H1 (cell line): ENCODE results near the gene YPEL5. TPM values are rescaled to one million over a fixed set of nuclear protein-coding genes. Genes with fewer than 3 reads are reported as not detected.

Experiments used
- CTCF ChIA-PET: fragments of 300-600 bp; sonication (Branson Sonifier 250); formaldehyde crosslinking; loops from one replicate; lab custom pipeline; 2021; ENCODE audit not compliant: partially characterized antibody; lab: Charles Lee
- POLR2A ChIA-PET: fragments of 300-600 bp; sonication (Branson Sonifier 250); formaldehyde crosslinking; loops from one replicate; lab custom pipeline; 2021; ENCODE audit warnings: inconsistent platforms; ENCODE audit not compliant: partially characterized antibody; lab: Charles Lee
- DNase-seq, 2 experiments: peaks; one replicate each; pipeline versions ENCODE4 v3.0.0 to v3.0.0-alpha.2; 2010 to 2022; ENCODE audit warnings: low spot score in 2 of 2, low read depth in 1 of 2, mixed read lengths in 1 of 2
- FAIRE-seq: peaks from 2 replicates; lab custom pipeline; 2011; peaks lifted over from hg19 to GRCh38; lab: Jason Lieb, UNC
- H2AFZ ChIP-seq: 2 replicates; pipeline ENCODE4 v1.8.1; 2012; ENCODE audit warnings: low read length, inconsistent platforms
- H2AK5ac ChIP-seq: 2 replicates; pipeline ENCODE4 v1.6.1; 2013; ENCODE audit warnings: low read depth, low read length
- H2BK120ac ChIP-seq: replicated peaks from 2 replicates; pipeline ENCODE3; 2013; ENCODE audit warnings: low read depth, low read length, inconsistent platforms
- H2BK12ac ChIP-seq: 2 replicates; pipeline ENCODE4 v1.6.1; 2013; ENCODE audit warnings: low read depth, low read length
- H2BK15ac ChIP-seq: 2 replicates; pipeline ENCODE4 v1.6.1; 2013; ENCODE audit warnings: low read length
- H2BK20ac ChIP-seq: 2 replicates; pipeline ENCODE4 v1.6.1; 2013; ENCODE audit warnings: low read length
- H2BK5ac ChIP-seq: 2 replicates; pipeline ENCODE4 v1.6.1; 2013; ENCODE audit warnings: low read depth, low read length
- H3K14ac ChIP-seq: 2 replicates; pipeline ENCODE4 v1.6.1; 2013; ENCODE audit warnings: inconsistent platforms; ENCODE audit not compliant: insufficient read length
- H3K18ac ChIP-seq: 2 replicates; pipeline ENCODE4 v1.6.1; 2013; ENCODE audit warnings: low read length; ENCODE audit errors: extremely low read depth
- H3K23ac ChIP-seq: 2 replicates; pipeline ENCODE4 v1.6.1; 2013; ENCODE audit warnings: inconsistent platforms; ENCODE audit not compliant: insufficient read length
- H3K23me2 ChIP-seq: 2 replicates; pipeline ENCODE4 v1.6.1; 2013; ENCODE audit warnings: low read depth, low read length
- H3K27ac ChIP-seq: 2 replicates; pipeline ENCODE4 v1.6.1; 2011; ENCODE audit warnings: low read depth, low read length, inconsistent platforms
- H3K27me3 ChIP-seq, 4 experiments: replicated peaks in 1 of 4; 1 replicate in 1 of 4; 2 replicates in 3 of 4; pipeline versions ENCODE4 v1.6.1 to v1.8.1; 2011 to 2013; ENCODE audit warnings: low read length in 3 of 4, mild to moderate bottlenecking in 3 of 4, inconsistent platforms in 2 of 4, mixed read lengths in 2 of 4, moderate library complexity in 1 of 4; ENCODE audit not compliant: control insufficient read depth in 3 of 4, insufficient read depth in 3 of 4; ENCODE audit errors: extremely low read depth in 1 of 4
- H3K36me3 ChIP-seq, 4 experiments: 2 replicates each; pipeline versions ENCODE4 v1.6.1 to v1.8.1; 2011 to 2013; ENCODE audit warnings: mild to moderate bottlenecking in 4 of 4, low read length in 3 of 4, moderate library complexity in 2 of 4, control low read depth in 1 of 4, inconsistent platforms in 1 of 4; ENCODE audit not compliant: insufficient read depth in 4 of 4, control insufficient read depth in 2 of 4
- H3K4ac ChIP-seq: replicated peaks from 2 replicates; pipeline ENCODE3; 2013; ENCODE audit warnings: low read length, low read depth, mixed read lengths, inconsistent platforms; ENCODE audit not compliant: insufficient read length
- H3K4me1 ChIP-seq, 4 experiments: replicated peaks in 1 of 4; 1 replicate in 1 of 4; 2 replicates in 3 of 4; pipeline versions ENCODE4 v1.6.1 to v1.8.1; 2011 to 2013; ENCODE audit warnings: low read length in 3 of 4, inconsistent platforms in 2 of 4, mixed read lengths in 1 of 4; ENCODE audit not compliant: insufficient read depth in 4 of 4, control insufficient read depth in 3 of 4
- H3K4me2 ChIP-seq, 2 experiments: 2 replicates each; pipeline versions ENCODE4 v1.6.1 to v1.8.1; 2011 to 2013; ENCODE audit warnings: low read depth in 2 of 2, low read length in 2 of 2, control low read depth in 1 of 2, inconsistent platforms in 1 of 2, mild to moderate bottlenecking in 1 of 2; ENCODE audit not compliant: insufficient read depth in 1 of 2
- H3K4me3 ChIP-seq, 4 experiments: fragments of 200-600, 300-600 bp in 1 of 4; sonication (generic), shearing (Covaris generic), sonication (Bioruptor Twin) in 1 of 4; 2 replicates each; pipeline versions ENCODE4 v1.5.1 to v1.8.1; 2011 to 2016; ENCODE audit warnings: low read length in 4 of 4, low read depth in 3 of 4, control low read depth in 2 of 4, inconsistent platforms in 2 of 4, mild to moderate bottlenecking in 2 of 4, mixed read lengths in 1 of 4, moderate library complexity in 1 of 4; ENCODE audit not compliant: insufficient read depth in 2 of 4; ENCODE audit errors: extremely low read depth in 1 of 4
- H3K56ac ChIP-seq: replicated peaks from 2 replicates; pipeline ENCODE3; 2013; ENCODE audit warnings: low read depth, mild to moderate bottlenecking, mixed read lengths, low read length, inconsistent platforms; ENCODE audit not compliant: insufficient read length
- H3K79me1 ChIP-seq: 2 replicates; pipeline ENCODE4 v1.6.1; 2013; ENCODE audit warnings: low read depth, low read length, control low read depth
- H3K79me2 ChIP-seq, 2 experiments: 2 replicates each; pipeline versions ENCODE4 v1.6.1 to v1.8.1; 2012 to 2013; ENCODE audit warnings: low read length in 2 of 2, mild to moderate bottlenecking in 2 of 2, inconsistent platforms in 1 of 2; ENCODE audit not compliant: insufficient read depth in 2 of 2, control insufficient read depth in 1 of 2
- H3K9ac ChIP-seq, 4 experiments: replicated peaks in 1 of 4; 1 replicate in 1 of 4; 2 replicates in 3 of 4; pipeline versions ENCODE4 v1.6.1 to v1.8.1; 2011 to 2013; ENCODE audit warnings: low read depth in 3 of 4, low read length in 3 of 4, control low read depth in 2 of 4, mild to moderate bottlenecking in 2 of 4, moderate library complexity in 2 of 4, inconsistent platforms in 1 of 4; ENCODE audit errors: extremely low read depth in 1 of 4
- H3K9me3 ChIP-seq, 2 experiments: 2 replicates each; pipeline versions ENCODE4 v1.6.1 to v1.8.1; 2012 to 2013; ENCODE audit warnings: mild to moderate bottlenecking in 2 of 2, moderate library complexity in 2 of 2, control low read depth in 1 of 2, inconsistent platforms in 1 of 2, low read depth in 1 of 2, low read length in 1 of 2, mixed read lengths in 1 of 2; ENCODE audit not compliant: insufficient read depth in 2 of 2
- H4K20me1 ChIP-seq, 2 experiments: replicated peaks in 1 of 2; 2 replicates each; pipeline versions ENCODE3 to v1.8.1; 2011 to 2013; ENCODE audit warnings: inconsistent platforms in 2 of 2, low read length in 2 of 2, mild to moderate bottlenecking in 1 of 2; ENCODE audit not compliant: insufficient read depth in 2 of 2, control insufficient read depth in 1 of 2
- H4K5ac ChIP-seq: 2 replicates; pipeline ENCODE4 v1.6.1; 2013; ENCODE audit warnings: low read length, low read depth, mixed read lengths, inconsistent platforms; ENCODE audit not compliant: insufficient read length
- H4K8ac ChIP-seq: 2 replicates; pipeline ENCODE4 v1.8.0; 2013; ENCODE audit warnings: mild to moderate bottlenecking, moderate library complexity, low read length, inconsistent platforms; ENCODE audit not compliant: insufficient read depth; ENCODE audit errors: extremely low read depth
- H4K91ac ChIP-seq: replicated peaks from 2 replicates; pipeline ENCODE3; 2013; ENCODE audit warnings: low read length, mixed read lengths, inconsistent platforms; ENCODE audit not compliant: insufficient read length
- BCL11A ChIP-seq, 2 experiments: IDR thresholded peaks; one replicate each; pipeline ENCODE4 v1.6.1; 2011; ENCODE audit warnings: low read depth in 2 of 2, low read length in 2 of 2, mild to moderate bottlenecking in 2 of 2
- CBX8 ChIP-seq: fragments of 300-800, 300-1000 bp; sonication (generic); IDR thresholded peaks from 2 replicates; pipeline ENCODE4 v1.7.1; 2016; ENCODE audit warnings: low read depth, low read length, borderline replicate concordance
- GABPA ChIP-seq: IDR thresholded peaks from 2 replicates; pipeline ENCODE4 v1.6.1; 2011; ENCODE audit warnings: mild to moderate bottlenecking, low read length, moderate library complexity, borderline replicate concordance; ENCODE audit not compliant: insufficient read depth
- SIN3A ChIP-seq, 2 experiments: IDR thresholded peaks in 1 of 2; conservative IDR thresholded peaks in 1 of 2; 2 replicates each; pipeline ENCODE4 v1.6.1; 2011 to 2012; ENCODE audit warnings: low read length in 2 of 2, improper control_type of control experiment in 1 of 2, low read depth in 1 of 2, mild to moderate bottlenecking in 1 of 2
- WGBS, 2 experiments: shearing (Covaris generic) in 1 of 2; methylation state at CpG; one replicate each; pipeline versions ENCODE4 v1.1.6 to v1.1.7; 2013 to 2015; ENCODE audit warnings: low lambda C conversion rate in 2 of 2, mixed read lengths in 2 of 2, inconsistent platforms in 1 of 2, low coverage in 1 of 2, missing lambda C conversion rate in 1 of 2; ENCODE audit not compliant: insufficient replicate concordance in 2 of 2, insufficient coverage in 1 of 2, insufficient read length in 1 of 2; ENCODE audit errors: extremely low coverage in 1 of 2, missing lambda C conversion rate in 1 of 2; 5-methylcytosine and 5-hydroxymethylcytosine counted together
- polyA plus RNA-seq, 7 experiments: library from polyadenylated mRNA; depleted of rRNA in 3 of 7; stranded (reverse) in 5 of 7; unstranded in 2 of 7; fragments of >200 nt in 5 of 7; fragments of 200-250 nt in 2 of 7; gene quantifications; 1 replicate in 5 of 7; 2 replicates in 1 of 7; 4 replicates in 1 of 7; pipeline versions ENCODE4 v1.2.1 to v1.2.3, GENCODE V29; 2011 to 2013; ENCODE audit warnings: missing spikeins in 2 of 7, mixed read lengths in 2 of 7
- total RNA-seq: library from RNA; stranded (reverse); fragmentation: NEBNext Ultra II Directional; extraction: Animal tissue kit (Norgen Biotek cat#: 25700); gene quantifications from 2 replicates; pipeline ENCODE4 v1.2.1, GENCODE V29; 2021

Gene YPEL5
- total and polyA plus RNA-seq, 2 of the 8 experiments (the other 6 are each of a cell fraction or from before 2014, with no cell fraction given), result 18.5 to 28.0 TPM

GRCh38 chr2:30179536-30179935, 32.7 kb downstream of the YPEL5 start:
- no peak overlapping the region for H3K4ac ChIP-seq
- H3K79me2 ChIP-seq, result no peaks in the 10 kb centered on the region
- ChIA-PET CTCF (interaction anchor here (0.9 to 3.3 kb wide), 3 partner anchors 14 to 532 kb away, joined by 3 to 13 read pairs (median 4); no protein-coding TSS in a partner anchor), POLR2A (no interaction called here)
- H2AK5ac ChIP-seq, result no peak overlapping the region
- H4K20me1 ChIP-seq, result no peaks in the 10 kb centered on the region
- no peaks in the 10 kb centered on the region for H3K4me1 ChIP-seq
- H3K23ac ChIP-seq, result no peak overlapping the region
- no peak overlapping the region for H4K8ac ChIP-seq
- H3K4me2 ChIP-seq, result no peak overlapping the region
- no peak overlapping the region for H2BK12ac ChIP-seq
- no peak overlapping the region for H2BK20ac ChIP-seq
- H4K5ac ChIP-seq, result no peak overlapping the region
- H2BK15ac ChIP-seq, result no peak overlapping the region
- no peaks in the 10 kb centered on the region for H3K9me3 ChIP-seq
- H3K79me1 ChIP-seq, result no peaks in the 10 kb centered on the region
- H2BK120ac ChIP-seq, result no peak overlapping the region
- FAIRE-seq, result no peak
- H3K9ac ChIP-seq, result no peak overlapping the region
- no peak overlapping the region for H4K91ac ChIP-seq
- H3K27ac ChIP-seq, result no peak overlapping the region
- no peak overlapping the region for H3K4me3 ChIP-seq
- H3K23me2 ChIP-seq, result no peaks in the 10 kb centered on the region
- H3K27me3 ChIP-seq, result no peaks in the 10 kb centered on the region
- no peak overlapping the region for H2AFZ ChIP-seq
- no peak overlapping the region for H3K14ac ChIP-seq
- H3K18ac ChIP-seq, result no peak overlapping the region
- TF ChIP-seq GABPA (no peak), CBX8 (no peak), BCL11A (IDR thresholded peaks at IDR 0.05; ENCODE audit: low read depth in 2 of 2, low read length in 2 of 2) (no peak), SIN3A (conservative IDR thresholded peaks at IDR 0.05 in 1 of 2, IDR thresholded peaks at IDR 0.05 in 1 of 2; ENCODE audit: low read depth in 1 of 2, low read length in 2 of 2) (no peak)
- TF ChIP-seq, all 59 proteins: peak for 0
- Histone ChIP-seq H3K36me3 (no peaks in the 10 kb centered on the region), H3K56ac (no peak overlapping the region), H2BK5ac (no peak overlapping the region)
- WGBS, 2 experiments, result 97% methylated on average over 2 of the region's 2 CpGs; no CpG with 5 or more reads in 1 of the 2 experiments
- no peak for DNase-seq
